Bronchial epithelial cell (primary cell): ENCODE data around the gene PPP1R3G. TPM values are rescaled to one million over a fixed set of nuclear protein-coding genes. Genes with fewer than 3 reads are reported as not detected.

ENCODE experiments used
- DNase-seq: peaks from one replicate; pipeline ENCODE4 v3.0.0-alpha.2; 2010; ENCODE audit warnings: low read depth
- FAIRE-seq: peaks from 2 replicates; lab custom pipeline; 2011; peaks lifted over from hg19 to GRCh38; lab: Jason Lieb, UNC
- H3K27me3 ChIP-seq: 2 replicates; pipeline ENCODE4 v1.5.1; 2011; ENCODE audit warnings: low read length; ENCODE audit not compliant: control insufficient read depth, insufficient read depth
- H3K36me3 ChIP-seq: 2 replicates; pipeline ENCODE4 v1.5.1; 2011; ENCODE audit warnings: low read length; ENCODE audit not compliant: control insufficient read depth, insufficient read depth
- H3K4me3 ChIP-seq: 2 replicates; pipeline ENCODE4 v1.5.1; 2011; ENCODE audit warnings: mild to moderate bottlenecking, low read depth, low read length, control low read depth
- total RNA-seq: library from RNA; depleted of rRNA; stranded (reverse); fragments of >200 nt; gene quantifications from 2 replicates; pipeline ENCODE4 v1.2.1, GENCODE V29; 2014
- TF ChIP-seq, protein P1 (sequence below): IDR thresholded peaks from 2 replicates; pipeline ENCODE4 v1.5.1; 2011; ENCODE audit warnings: mild to moderate bottlenecking, moderate library complexity, low read length, control low read depth, inconsistent platforms; ENCODE audit not compliant: insufficient read depth, severe bottlenecking

The PPP1R3G gene
- total RNA-seq, 1 donor from 2014 or later, result 1.8 TPM

DNA sequence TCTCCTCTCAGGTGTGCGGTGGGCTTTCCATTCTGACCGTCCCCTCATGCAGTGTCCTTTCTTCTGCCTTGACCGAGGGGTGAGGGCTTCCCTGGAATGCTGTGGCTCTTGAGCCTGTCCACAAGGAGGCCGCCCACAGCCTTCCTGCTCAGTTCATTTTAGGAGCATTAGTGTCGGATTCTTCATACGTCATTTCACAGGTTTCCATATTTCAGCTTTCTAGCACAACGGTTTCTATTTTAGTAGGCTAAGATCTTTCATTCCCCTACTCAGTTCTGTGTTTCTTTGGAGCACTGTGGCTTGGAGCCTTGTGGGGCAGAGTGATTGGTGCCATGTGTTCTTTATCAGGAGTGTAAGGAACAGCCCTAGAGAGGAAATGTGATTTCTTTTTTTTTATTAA is 5.5 kb downstream of the PPP1R3G start:
- DNase-seq (no peak), FAIRE-seq (no peak)
- H3K27me3 ChIP-seq, result peaks cover 8% of the 10 kb centered on the region
- no peaks in the 10 kb centered on the region for H3K36me3 ChIP-seq
- TF ChIP-seq, protein P1, sequence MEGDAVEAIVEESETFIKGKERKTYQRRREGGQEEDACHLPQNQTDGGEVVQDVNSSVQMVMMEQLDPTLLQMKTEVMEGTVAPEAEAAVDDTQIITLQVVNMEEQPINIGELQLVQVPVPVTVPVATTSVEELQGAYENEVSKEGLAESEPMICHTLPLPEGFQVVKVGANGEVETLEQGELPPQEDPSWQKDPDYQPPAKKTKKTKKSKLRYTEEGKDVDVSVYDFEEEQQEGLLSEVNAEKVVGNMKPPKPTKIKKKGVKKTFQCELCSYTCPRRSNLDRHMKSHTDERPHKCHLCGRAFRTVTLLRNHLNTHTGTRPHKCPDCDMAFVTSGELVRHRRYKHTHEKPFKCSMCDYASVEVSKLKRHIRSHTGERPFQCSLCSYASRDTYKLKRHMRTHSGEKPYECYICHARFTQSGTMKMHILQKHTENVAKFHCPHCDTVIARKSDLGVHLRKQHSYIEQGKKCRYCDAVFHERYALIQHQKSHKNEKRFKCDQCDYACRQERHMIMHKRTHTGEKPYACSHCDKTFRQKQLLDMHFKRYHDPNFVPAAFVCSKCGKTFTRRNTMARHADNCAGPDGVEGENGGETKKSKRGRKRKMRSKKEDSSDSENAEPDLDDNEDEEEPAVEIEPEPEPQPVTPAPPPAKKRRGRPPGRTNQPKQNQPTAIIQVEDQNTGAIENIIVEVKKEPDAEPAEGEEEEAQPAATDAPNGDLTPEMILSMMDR, result no peak
- H3K4me3 ChIP-seq, result no peak overlapping the region

DNA sequence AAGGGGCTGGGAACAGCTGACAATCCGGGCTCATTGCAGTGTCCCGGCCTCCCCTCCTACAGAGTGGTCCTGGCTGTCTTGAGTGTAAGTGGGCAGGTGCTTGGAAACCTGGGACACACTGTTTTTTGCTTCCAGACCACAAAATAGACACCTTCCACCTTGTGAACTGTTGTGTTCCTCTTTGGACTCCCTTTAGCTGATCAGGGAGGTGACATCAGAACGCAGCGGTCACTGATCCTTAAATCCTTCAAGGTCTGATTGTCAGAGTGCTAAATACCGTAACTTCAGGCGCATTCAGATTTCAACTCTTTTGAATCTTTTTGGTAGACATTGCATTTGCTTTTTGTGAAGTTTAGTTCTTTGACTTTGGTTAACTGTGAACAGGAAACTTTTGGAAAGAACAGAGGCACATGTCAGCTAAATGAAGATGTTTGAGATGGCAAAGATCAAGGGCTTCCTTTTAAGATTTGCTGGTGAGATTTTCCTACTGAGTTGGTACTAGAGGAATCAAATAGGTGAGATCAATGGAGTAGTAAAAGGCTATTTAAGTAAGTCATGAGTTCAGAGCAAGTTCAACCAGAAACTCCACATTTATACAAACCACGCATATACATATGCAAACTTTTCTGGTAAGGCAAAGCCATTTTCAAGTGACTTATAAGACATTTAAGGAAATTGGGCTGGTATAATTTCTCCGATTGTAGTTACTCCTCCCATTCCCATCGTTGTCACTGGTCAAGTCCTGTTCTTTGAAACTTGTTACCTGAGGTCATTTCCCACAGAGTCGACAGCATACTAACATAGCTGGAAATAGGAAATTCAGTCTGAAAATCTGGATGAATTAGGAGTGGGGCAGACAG is 6.3 kb downstream of the PPP1R3G start:
- TF ChIP-seq, protein P1, result no peak
- peaks cover 4% of the 10 kb centered on the region for H3K27me3 ChIP-seq
- DNase-seq (no peak), FAIRE-seq (no peak)
- H3K36me3 ChIP-seq, result no peaks in the 10 kb centered on the region
- no peak overlapping the region for H3K4me3 ChIP-seq

DNA sequence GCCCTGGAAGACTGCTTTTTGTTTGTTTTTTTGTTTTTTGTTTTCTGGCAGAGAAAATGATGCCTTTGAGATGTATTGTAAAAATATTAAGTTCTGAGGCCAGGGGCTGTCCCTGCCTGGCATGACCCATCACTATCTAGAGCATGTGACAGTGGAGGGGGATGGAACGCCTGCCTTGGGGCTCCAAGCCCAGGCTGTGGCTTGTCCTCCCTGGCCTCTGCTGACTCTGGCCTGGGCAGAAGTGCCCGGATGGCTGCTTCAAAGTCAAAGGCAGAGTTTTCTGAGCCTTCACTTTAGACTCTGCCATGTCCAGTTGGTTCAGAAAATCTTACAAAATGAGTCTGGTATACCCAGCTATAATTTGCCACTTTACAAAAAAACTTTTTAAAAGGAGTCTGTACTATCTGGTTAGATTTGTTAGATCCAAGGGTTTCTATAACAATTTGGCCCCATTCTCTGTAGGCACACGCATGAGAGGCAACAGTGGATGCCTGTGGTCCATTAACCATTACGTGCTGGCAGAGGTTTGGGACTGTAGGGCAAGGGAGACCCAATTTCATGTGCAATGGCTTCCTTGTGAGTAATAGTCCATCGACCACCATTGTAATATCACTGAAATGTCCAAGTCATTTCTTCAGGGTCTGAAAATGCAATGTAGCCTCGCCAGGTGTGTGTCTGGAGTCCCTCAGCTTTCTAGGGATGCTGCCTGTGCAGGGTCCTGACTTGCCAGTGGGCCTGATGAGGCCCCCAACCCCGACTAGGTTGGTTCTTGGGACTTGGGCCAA is 8.3 kb downstream of the PPP1R3G start:
- no peak for FAIRE-seq
- TF ChIP-seq, protein P1, result no peak
- DNase-seq, result no peak

DNA sequence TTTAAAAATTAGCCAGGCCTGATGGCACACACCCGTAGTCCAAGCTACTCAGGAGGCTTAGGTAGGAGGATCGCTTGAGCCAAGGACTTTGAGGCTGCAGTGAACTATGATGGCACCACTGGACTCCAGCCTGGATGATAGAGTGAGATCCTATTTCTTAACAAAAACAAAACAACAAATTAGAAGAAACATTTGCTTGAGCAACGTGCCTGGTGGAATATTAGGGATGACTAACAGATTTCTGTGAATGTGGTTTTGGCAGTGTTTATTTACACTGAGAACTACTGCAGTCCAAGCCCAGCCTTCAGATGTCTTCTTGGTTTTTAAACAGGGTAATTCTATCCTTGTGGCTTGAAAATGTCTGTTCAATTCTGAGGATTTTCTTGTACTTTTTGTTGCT is 9.2 kb downstream of the PPP1R3G start:
- TF ChIP-seq, protein P1, result no peak
- FAIRE-seq (no peak), DNase-seq (peak; percentile 62)
- no peak overlapping the region for H3K4me3 ChIP-seq
- no peaks in the 10 kb centered on the region for H3K36me3 ChIP-seq
- H3K27me3 ChIP-seq, result peaks cover 2% of the 10 kb centered on the region

More for the DNA sequence above, 8.3 kb downstream of the PPP1R3G start:
- peaks cover 2% of the 10 kb centered on the region for H3K27me3 ChIP-seq
- H3K4me3 ChIP-seq, result no peak overlapping the region
- H3K36me3 ChIP-seq, result no peaks in the 10 kb centered on the region

DNA sequence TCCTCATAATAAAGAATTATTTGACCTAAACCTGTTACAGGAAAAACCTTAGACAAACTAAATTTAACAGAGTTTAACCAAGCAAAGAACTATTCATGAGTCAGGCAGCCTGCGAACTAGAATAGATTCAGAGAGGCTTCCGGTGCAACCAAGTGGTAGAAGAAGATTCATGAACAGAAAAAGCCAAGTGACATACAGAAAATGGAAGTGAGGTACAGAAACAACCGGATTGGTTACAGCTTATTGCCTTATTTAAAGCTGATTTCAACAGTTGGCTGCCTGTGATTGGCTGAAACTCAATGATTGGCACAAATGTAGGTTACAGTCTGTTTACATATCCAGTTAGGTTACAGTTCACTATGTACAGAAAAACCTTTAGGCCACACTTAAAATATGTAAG is 10.1 kb downstream of the PPP1R3G start:
- Histone ChIP-seq H3K27me3 (peaks cover under 1% of the 10 kb centered on the region), H3K36me3 (no peaks in the 10 kb centered on the region), H3K4me3 (no peak overlapping the region)
- DNase-seq (no peak), FAIRE-seq (no peak)
- TF ChIP-seq, protein P1, result no peak
